HG02852 (cell line): ENCODE measurements around the gene ESCO1.

Source experiments
- ATAC-seq: cut with Tn5 transposase; IDR thresholded peaks from one replicate; pipeline ENCODE4 v1.9.1; 2021; ENCODE audit warnings: mild to moderate bottlenecking, moderate library complexity; ENCODE audit not compliant: unreplicated experiment

Gene ESCO1

GRCh38 chr18:21489919-21490495 lies 110.5 kb downstream of the ESCO1 start:
- ATAC-seq, result no peak

- peak; percentile 59 for ATAC-seq
Measured at GRCh38 chr18:21489119-21489750, 111.3 kb downstream of the ESCO1 start.

- no peak for ATAC-seq
Measured at GRCh38 chr18:21486905-21487437, 113.5 kb downstream of the ESCO1 start.

- ATAC-seq, result no peak
Measured at GRCh38 chr18:21484851-21485636, 115.5 kb downstream of the ESCO1 start.

GRCh38 chr18:21483051-21483450 lies 117.5 kb downstream of the ESCO1 start:
- ATAC-seq, result no peak

GRCh38 chr18:21481739-21482138 lies 118.8 kb downstream of the ESCO1 start:
- ATAC-seq, result no peak

GRCh38 chr18:21479721-21480120 lies 120.8 kb downstream of the ESCO1 start:
- ATAC-seq, result no peak
